Esophagus squamous epithelium (tissue), 5 donors: Measurements from ENCODE around the gene LCN9. TPM values are rescaled to one million over a fixed set of nuclear protein-coding genes. Genes with fewer than 3 reads are reported as not detected.

ENCODE experiments used
- DNase-seq: peaks from one replicate; lab custom pipeline; 2025; lab: John Stamatoyannopoulos, UW
- H3K27ac ChIP-seq, 4 donors: fragments of 200-600 bp; sonication (generic); one replicate each; pipeline ENCODE4 v1.5.1; 2016 to 2019; ENCODE audit warnings: mild to moderate bottlenecking in 1 of 4
- H3K27me3 ChIP-seq, 4 donors: fragments of 200-600 bp; sonication (generic); 1 replicate in 3 of 4; 2 replicates in 1 of 4; pipeline versions ENCODE4 v1.5.1 to v1.6.0; 2017 to 2021; ENCODE audit warnings: antibody characterized with exemption in 1 of 4
- H3K36me3 ChIP-seq, 3 donors: fragments of 200-600 bp; sonication (generic); one replicate each; pipeline ENCODE4 v1.5.1; 2016 to 2019
- H3K4me1 ChIP-seq, 3 donors: fragments of 200-600 bp; sonication (generic); one replicate each; pipeline ENCODE4 v1.5.1; 2017 to 2019
- H3K4me3 ChIP-seq, 4 donors: fragments of 200-600 bp; sonication (generic); 1 replicate in 3 of 4; 2 replicates in 1 of 4; pipeline ENCODE4 v1.5.1; 2016 to 2019; ENCODE audit warnings: mild to moderate bottlenecking in 2 of 4, moderate library complexity in 1 of 4
- H3K9me3 ChIP-seq, 3 donors: fragments of 200-600 bp; sonication (generic); one replicate each; pipeline ENCODE4 v1.5.1; 2016 to 2019
- POLR2A ChIP-seq, 4 donors: fragments of 450-650 bp; IDR thresholded peaks; one replicate each; pipeline ENCODE4 v1.6.1; 2017; ENCODE audit warnings: antibody characterized with exemption in 4 of 4, mild to moderate bottlenecking in 4 of 4, moderate library complexity in 3 of 4
- WGBS, 2 donors: methylation state at CpG; one replicate each; pipeline ENCODE4 v1.1.5; 2018; 5-methylcytosine and 5-hydroxymethylcytosine counted together
- intact Hi-C: fragments of 100-400 bp; cut with DNase I; formaldehyde crosslinking; loops from one replicate; pipeline ENCODE4 v1.15.0; 2022
- total RNA-seq, 4 donors: library from RNA; depleted of rRNA; stranded (reverse); fragments of >200 nt; gene quantifications; one replicate each; pipeline ENCODE4 v1.1.0, GENCODE V29; 2016
- TF ChIP-seq, protein P1 (sequence below), 6 experiments: fragments of 450-650 bp in 4 of 6; fragments of 200-600 bp in 2 of 6; sonication (generic) in 2 of 6; IDR thresholded peaks; one replicate each; pipeline ENCODE4 v1.5.1; 2016 to 2019; ENCODE audit warnings: antibody characterized with exemption in 6 of 6, mild to moderate bottlenecking in 4 of 6, moderate library complexity in 4 of 6
- donor health status: DM: yes; HTN: yes; CAD: no.

The LCN9 gene
- total RNA-seq, 4 donors from 2014 or later, result not detected

DNA sequence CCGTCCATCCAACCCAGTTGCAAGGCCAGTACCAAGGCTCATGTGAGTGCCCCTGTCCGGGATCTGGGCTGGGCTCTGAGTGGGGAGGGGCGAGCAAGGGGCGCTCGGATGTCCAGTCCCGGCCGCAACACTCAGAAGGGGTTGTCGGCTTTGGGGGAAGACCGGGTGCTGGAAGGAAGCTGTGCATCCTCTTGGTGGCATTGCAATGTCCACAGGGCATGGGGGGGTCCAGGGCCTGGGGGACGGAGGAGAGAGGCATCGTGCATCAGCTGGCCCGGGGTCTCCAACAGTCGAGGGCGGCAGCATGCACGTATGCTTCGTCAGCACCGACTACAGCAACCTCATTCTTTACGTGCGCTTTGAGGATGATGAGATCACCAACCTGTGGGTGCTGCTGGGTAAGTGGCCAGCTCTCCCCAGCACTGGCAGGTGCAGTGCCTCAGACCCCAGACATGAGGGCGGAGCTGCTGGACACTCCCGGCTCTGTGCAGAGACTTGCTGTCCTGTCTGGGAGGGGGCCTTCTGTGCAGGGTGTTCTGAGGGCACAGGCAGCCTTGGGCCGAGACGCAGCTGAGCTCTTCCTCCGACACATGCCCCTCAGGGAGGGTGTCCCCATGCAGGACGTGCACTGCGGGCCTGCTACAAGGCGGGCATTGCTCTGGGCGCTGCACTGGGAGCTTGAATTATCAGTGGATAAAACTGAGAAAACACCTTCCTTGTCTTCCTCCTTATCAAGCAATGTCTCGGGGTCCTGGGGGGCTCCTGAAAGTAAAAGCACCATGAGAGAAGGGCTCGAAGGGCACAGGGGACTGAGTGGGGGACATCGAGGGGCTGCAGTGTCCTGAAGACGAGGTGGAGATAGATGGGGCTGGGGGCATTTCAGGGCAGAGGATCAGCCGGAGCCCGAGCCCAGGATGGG is 46.2 kb upstream of the LCN9 start:
- H3K4me3 ChIP-seq, result no peak overlapping the region
- intact Hi-C loops, result no loop called here
- TF ChIP-seq POLR2A (IDR thresholded peaks at IDR 0.05), result no peak
- TF ChIP-seq, protein P1, sequence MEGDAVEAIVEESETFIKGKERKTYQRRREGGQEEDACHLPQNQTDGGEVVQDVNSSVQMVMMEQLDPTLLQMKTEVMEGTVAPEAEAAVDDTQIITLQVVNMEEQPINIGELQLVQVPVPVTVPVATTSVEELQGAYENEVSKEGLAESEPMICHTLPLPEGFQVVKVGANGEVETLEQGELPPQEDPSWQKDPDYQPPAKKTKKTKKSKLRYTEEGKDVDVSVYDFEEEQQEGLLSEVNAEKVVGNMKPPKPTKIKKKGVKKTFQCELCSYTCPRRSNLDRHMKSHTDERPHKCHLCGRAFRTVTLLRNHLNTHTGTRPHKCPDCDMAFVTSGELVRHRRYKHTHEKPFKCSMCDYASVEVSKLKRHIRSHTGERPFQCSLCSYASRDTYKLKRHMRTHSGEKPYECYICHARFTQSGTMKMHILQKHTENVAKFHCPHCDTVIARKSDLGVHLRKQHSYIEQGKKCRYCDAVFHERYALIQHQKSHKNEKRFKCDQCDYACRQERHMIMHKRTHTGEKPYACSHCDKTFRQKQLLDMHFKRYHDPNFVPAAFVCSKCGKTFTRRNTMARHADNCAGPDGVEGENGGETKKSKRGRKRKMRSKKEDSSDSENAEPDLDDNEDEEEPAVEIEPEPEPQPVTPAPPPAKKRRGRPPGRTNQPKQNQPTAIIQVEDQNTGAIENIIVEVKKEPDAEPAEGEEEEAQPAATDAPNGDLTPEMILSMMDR (IDR thresholded peaks at IDR 0.05), result no peak
- WGBS, 2 donors, result 65 to 79% methylated on average over 24 of the region's 34 CpGs
- no peak for DNase-seq
- no peaks in the 10 kb centered on the region for H3K36me3 ChIP-seq
- no peaks in the 10 kb centered on the region for H3K9me3 ChIP-seq
- no peaks in the 10 kb centered on the region for H3K4me1 ChIP-seq
- H3K27ac ChIP-seq, result no peak overlapping the region
- peaks cover 0 to 86% (median 0%) of the 10 kb centered on the region in 4 donors for H3K27me3 ChIP-seq

DNA sequence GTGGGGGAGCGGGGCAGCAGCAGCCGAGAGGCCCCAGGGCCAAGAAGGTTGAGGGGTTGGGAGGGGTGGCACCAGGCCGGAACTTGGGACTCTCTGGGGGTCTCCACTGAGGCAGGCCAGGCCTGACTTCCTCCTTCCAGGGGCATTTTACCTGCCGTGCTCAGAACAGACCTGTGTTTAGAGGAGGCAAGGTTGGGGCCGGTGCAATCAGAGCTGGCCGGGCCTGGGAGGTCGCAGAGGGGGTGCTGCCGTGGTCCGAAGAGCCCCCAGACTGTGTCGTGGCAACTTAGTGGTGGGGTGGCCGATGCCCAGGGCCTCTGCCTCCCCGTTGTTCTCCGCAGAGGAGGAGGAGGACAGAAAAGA is 45.6 kb upstream of the LCN9 start:
- peaks cover 0 to 84% (median 0%) of the 10 kb centered on the region in 4 donors for H3K27me3 ChIP-seq
- DNase-seq, result no peak

DNA sequence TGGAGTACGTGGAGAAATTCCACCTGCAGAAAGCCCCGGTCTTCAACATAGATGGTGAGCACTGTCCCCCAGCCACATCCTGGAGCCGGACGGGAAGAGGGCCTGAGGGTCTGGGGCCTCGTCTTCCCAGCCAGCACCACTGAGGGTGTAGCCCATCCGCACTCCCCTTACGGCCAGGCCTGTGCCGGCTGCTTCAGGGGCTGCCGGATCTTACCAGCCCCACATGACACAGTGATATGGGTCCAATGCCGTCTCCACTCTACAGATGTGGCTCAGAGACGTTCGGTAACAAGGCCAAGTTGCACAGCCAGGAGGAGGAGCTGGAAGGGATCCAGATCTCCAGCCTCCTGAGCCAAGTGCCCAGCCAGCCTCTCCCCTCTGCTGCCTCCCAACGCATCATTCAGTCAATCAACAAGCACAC is 45.1 kb upstream of the LCN9 start:
- H3K36me3 ChIP-seq, result no peaks in the 10 kb centered on the region
- no peak overlapping the region for H3K4me3 ChIP-seq
- no peak for DNase-seq
- H3K9me3 ChIP-seq, result no peaks in the 10 kb centered on the region
- H3K27ac ChIP-seq, result no peak overlapping the region
- TF ChIP-seq, protein P1 (IDR thresholded peaks at IDR 0.05), result no peak
- no peak for TF ChIP-seq POLR2A (IDR thresholded peaks at IDR 0.05)
- WGBS, 2 donors, result 78 to 100% methylated on average over 1 to 5 of the region's 13 CpGs
- intact Hi-C loops, result no loop called here
- H3K27me3 ChIP-seq, result peaks cover 0 to 79% (median 0%) of the 10 kb centered on the region in 4 donors
- no peaks in the 10 kb centered on the region for H3K4me1 ChIP-seq

More for the DNA sequence above, 45.6 kb upstream of the LCN9 start:
- WGBS, 2 donors, result 88% methylated on average over 3 to 13 of the region's 13 CpGs
- no peak overlapping the region for H3K27ac ChIP-seq
- TF ChIP-seq, protein P1 (IDR thresholded peaks at IDR 0.05), result no peak
- TF ChIP-seq POLR2A (IDR thresholded peaks at IDR 0.05), result no peak
- no peaks in the 10 kb centered on the region for H3K4me1 ChIP-seq
- no peaks in the 10 kb centered on the region for H3K36me3 ChIP-seq
- H3K9me3 ChIP-seq, result no peaks in the 10 kb centered on the region
- intact Hi-C loops, result no loop called here
- no peak overlapping the region for H3K4me3 ChIP-seq

DNA sequence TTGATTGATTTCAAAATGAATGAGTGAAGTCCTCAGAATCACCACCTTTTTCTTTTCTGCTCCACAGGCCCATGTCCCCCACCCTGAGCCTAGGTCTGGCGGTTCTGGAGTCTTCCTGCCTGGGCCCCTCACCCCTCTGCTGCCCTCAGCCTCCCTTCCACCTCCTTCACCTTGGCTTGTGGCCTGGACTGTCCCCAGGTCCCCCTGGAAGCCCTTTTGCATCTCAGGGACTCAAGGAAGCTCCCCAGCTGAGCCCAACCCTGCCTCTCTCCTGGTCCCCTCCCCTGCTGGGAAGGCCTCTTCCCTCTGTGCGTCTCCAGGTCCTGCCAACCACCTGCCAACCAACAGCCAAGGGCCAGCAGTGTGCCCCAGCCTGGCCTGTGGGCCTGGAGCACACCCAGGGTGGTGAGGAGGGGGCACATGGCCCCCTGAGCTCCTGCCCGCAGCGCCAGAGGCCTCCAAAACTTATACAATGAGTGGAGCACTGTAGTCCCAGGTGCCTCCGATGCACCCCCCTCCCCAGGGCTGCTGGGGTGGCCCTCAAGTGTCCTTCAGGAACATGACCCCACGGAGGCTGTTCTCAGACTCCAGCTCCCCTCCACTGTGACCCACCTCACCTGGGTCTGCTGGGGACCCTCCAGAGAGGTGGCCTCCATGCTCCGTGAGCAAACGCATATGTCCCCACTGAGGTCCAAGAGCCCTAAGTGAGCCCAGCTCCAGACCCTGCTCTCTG is 44.1 kb upstream of the LCN9 start:
- H3K9me3 ChIP-seq, result no peaks in the 10 kb centered on the region
- intact Hi-C loops, result no loop called here
- H3K4me1 ChIP-seq, result no peaks in the 10 kb centered on the region
- TF ChIP-seq POLR2A (IDR thresholded peaks at IDR 0.05), result no peak
- TF ChIP-seq, protein P1 (IDR thresholded peaks at IDR 0.05), result no peak
- H3K4me3 ChIP-seq, result no peak overlapping the region
- H3K36me3 ChIP-seq, result no peaks in the 10 kb centered on the region
- no peak overlapping the region for H3K27ac ChIP-seq
- 58 to 63% methylated on average over 1 to 3 of the region's 8 CpGs for WGBS, 2 donors
- peaks cover 0 to 69% (median 0%) of the 10 kb centered on the region in 4 donors for H3K27me3 ChIP-seq
- no peak for DNase-seq

- no peaks in the 10 kb centered on the region for H3K4me1 ChIP-seq
- DNase-seq, result no peak
- H3K9me3 ChIP-seq, result no peaks in the 10 kb centered on the region
Measured at GRCh38 chr9:135619599-135619886, 43.6 kb upstream of the LCN9 start.

More at GRCh38 chr9:135619599-135619886, 43.6 kb upstream of the LCN9 start:
- 51 to 52% methylated on average over 6 to 9 of the region's 10 CpGs for WGBS, 2 donors
- Histone ChIP-seq H3K27me3 (peaks cover 0 to 64% (median 0%) of the 10 kb centered on the region in 4 donors), H3K4me3 (no peak overlapping the region), H3K27ac (no peak overlapping the region), H3K36me3 (no peaks in the 10 kb centered on the region)
- intact Hi-C loops, result no loop called here
- no peak for TF ChIP-seq POLR2A (IDR thresholded peaks at IDR 0.05)
- TF ChIP-seq, protein P1 (IDR thresholded peaks at IDR 0.05), result no peak
